ENCODE results near the gene TF. TPM values are rescaled to one million over a fixed set of nuclear protein-coding genes. Genes with fewer than 3 reads are reported as not detected.

TF gene
- polyA plus RNA-seq, 1 donor = 7.9 TPM

DNA sequence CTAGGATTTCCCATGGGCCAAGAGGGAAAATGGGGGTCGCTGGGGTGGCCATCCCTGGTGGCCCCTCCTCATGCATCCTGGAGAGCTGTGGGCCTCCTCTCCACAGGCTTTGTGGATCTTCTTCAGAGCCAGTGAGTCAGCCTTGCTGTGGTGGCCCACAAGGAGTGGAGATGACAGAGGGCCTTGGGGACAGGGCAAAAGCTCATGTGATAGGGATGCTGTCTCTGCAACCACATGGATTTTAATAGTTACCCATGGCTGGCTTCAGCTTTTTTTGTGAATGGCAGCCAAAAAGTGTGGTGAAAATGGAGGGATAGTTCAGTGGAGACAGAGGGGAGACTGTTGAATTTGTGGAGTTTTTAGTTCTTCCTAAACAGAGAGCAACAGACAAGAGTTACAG lies 1.2 kb downstream of the TF start:
- no peak for DNase-seq

DNA sequence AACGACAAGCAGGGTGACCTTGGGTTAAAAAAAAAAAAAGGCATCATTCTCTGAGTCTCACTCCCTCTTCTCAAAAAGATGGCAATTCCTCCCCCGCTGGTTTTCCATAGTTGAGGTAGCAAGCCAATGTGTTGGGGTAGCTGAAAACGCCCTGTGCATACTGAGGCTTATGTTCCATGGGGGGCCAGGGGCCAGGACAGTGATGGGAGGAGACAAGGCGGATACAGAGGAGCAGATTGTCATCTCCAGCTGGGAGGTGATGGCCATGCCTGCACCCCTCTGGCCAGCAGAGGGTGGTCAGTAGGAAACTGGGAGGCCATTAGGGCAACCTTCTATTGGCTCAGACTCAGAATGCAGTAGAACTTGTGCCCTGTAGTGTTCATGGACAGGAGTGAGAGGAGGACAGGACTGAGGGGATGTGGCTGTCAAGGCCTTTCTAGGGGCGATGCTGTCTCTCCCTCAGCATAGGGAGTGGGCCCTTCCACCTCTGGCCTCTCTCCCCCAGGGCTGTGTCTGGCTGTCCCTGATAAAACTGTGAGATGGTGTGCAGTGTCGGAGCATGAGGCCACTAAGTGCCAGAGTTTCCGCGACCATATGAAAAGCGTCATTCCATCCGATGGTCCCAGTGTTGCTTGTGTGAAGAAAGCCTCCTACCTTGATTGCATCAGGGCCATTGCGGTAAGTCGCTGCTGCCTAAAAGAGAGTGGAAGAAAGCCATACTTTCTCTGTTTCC lies 1.9 kb downstream of the TF start:
- DNase-seq = no peak

DNA sequence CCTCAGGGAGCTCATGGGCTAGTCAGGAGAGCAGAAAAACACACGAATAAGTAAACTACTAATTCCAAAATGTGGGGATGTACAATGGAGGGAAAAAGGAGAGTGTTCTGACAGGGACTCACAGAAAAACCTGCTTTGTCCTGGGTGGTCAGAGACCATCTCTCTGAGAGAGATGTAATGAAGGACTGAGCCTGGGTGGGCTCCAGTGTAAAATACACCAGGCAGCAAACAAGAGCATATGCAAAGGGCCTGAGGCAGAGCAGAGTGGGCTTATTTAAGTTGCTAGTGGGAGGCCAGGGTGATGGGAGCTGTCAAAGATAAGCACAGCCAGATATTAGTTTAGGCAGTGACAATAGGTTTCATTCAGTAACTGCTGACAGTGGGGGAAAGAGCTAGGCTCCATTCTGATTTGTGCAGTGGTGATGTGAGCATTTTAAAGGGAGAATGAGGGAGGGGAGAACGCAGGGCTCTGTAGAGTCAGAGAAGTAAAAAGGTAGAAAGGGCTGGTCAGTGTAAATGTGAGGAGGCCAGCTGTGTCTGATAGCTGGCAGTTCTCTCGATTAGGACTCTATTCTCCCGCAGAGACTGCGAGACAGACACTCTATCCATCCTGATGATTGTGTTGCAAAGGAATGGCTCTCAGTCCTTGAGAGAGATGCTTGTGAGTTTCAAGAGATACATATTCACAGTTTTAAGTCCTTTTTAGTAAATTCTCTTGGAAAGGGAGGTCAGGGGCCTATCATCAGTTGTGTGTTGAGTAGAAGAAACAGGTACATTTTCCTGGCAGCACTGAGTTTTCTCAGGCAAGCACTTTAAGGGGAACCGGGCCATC lies 3.5 kb downstream of the TF start:
- no peak for DNase-seq

DNA sequence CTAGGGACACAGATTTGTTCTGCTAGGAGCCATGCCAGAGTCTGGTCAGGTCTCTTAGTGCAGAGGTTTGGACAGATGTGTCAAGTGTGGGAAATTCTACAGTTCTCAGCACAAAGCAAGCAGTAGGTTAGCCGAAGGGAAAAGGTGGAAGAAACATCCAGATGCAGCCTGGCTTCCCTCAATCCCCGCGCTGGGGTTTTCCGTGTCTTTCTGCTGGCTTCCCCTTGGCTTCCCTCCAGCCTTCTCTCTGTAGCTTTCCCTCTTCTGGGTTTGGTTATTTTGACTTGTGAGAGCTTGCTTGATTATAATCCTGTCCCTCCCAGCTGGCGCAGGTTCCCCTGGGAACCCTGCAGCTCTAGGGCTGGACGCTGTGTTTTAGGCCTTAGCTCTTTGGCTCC lies 4.1 kb downstream of the TF start:
- no peak for DNase-seq

DNA sequence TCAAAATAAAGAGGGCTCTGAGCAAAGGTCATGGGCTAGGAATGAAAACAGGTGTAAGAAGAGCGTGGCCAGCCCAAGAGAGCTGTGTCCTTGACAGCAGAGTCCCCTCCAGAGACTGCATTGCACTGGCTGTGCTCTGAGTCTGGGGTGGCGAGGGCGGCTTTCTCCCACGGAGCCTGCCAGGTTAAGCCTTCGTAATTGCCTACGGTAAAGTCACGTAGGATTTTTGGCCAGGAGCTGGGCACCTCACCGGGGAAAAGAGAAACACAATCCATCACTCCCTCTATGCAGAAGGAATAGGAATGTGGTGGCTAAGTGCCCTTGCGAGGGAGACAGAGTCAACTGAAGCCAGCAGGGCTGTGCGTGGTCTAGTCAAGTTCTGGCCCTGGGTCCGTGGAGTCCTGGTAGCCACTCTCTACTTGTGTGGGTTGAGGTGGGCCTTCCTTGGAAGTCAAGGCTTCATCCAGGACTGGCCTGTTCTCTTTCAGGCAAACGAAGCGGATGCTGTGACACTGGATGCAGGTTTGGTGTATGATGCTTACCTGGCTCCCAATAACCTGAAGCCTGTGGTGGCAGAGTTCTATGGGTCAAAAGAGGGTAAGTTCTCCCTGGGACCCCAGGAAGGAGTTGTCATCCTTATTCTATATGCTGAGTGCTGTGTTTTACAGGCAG lies 7.0 kb downstream of the TF start:
- DNase-seq = no peak

DNA sequence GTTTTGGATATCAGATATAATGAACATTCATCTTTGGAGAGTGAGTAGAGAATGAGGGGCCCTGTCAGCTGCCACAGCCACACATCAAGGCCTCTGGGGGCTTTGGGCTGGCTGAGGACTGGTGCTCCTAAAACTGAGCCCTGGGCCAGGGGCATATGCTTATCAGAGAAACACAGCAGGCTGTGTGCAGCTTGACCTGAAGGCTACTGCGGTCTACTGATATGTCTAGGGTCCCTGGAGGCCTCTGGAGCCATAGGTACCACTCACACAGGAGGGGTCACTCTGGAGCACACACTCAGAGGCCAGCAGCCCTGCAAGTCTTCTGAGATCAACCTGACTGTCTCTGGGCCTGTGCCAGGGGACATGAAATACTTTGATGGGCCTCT lies 7.6 kb downstream of the TF start:
- DNase-seq = no peak

DNA sequence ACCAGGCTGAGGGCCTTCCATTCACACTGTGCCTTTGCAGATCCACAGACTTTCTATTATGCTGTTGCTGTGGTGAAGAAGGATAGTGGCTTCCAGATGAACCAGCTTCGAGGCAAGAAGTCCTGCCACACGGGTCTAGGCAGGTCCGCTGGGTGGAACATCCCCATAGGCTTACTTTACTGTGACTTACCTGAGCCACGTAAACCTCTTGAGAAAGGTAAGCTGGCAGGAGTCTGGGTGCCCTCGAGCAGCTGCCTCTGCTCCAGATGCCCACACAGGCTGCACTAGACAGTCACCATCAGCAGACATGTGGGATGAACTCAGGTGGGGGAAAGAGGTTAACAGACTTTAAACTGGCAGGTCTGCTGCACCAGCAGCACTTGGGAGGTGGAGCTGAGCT lies 8.3 kb downstream of the TF start:
- no peak for DNase-seq

DNA sequence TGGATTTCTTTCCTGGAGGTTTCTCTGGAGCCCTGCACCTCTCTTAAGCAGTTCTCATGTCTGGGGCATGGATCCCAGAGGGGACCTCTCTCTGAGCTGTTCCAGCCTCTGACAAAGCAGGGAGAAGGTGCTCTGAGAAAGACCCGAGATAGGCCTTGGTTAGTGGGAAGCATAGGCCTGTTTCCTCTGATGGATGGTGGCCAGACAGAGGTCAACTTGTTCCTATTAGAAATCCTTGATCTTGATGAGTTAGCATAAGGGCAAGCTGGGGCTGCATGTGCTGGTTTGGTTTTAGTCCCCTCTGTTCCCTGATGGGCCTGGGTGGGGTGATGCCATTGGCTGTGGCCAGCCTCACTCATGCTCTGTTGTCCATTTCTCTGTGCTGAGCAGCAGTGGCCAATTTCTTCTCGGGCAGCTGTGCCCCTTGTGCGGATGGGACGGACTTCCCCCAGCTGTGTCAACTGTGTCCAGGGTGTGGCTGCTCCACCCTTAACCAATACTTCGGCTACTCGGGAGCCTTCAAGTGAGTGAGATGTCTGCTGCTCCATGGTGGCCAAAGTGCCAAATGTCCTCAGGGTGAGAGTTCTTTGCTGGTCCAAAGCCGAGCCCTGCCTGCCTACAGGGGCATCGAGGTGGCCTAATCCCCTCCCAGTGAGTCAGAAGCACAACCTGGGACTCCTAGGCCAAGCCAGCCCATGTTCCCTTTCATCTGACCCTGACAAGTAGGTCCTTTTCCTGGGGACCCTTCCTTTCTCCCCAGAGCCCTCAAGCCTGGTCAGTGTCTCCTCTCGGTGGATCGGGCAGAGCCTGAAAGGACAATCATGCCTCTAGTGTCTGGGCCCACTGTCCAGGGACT lies 9.0 kb downstream of the TF start:
- no peak for DNase-seq

DNA sequence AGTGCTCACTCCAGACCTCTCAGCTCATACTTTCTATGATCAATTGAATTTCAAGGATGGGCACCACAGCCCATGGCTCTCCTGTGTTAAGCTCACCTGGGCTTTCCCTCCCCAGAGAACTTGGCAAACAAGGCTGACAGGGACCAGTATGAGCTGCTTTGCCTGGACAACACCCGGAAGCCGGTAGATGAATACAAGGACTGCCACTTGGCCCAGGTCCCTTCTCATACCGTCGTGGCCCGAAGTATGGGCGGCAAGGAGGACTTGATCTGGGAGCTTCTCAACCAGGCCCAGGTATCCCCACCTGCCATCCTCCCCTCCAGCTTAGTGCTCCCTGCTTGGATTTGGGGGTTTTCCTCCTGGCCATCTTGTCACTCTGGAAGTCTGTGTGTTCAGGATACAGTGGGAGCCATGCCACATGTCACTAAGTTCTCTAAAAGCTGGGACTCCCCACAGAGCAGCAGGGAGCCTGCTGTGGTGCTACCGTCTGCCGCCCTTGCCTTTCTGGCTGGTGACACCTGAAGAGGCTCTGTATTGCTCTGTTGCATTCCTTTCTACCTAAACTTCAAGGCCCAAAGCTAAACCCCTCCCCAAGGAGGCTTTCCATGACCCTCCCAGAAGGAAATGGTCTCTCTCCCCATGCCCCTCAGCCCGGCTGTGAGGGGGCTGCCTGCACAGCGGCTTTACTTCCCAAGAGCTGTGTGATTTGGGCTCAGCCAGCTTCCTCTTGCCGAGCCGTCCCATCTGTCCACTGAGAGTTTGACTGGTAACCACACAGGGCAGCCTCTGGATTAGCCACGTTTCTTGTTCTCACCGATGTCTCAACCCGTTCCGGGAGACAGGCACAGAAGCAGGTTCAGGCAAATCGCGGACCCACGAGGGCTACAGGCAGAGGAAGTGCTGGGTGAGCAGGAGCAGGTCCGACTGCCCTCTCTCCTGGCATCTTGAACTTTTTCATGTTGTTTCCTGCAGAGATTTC lies 10.8 kb downstream of the TF start:
- no peak for DNase-seq

DNA sequence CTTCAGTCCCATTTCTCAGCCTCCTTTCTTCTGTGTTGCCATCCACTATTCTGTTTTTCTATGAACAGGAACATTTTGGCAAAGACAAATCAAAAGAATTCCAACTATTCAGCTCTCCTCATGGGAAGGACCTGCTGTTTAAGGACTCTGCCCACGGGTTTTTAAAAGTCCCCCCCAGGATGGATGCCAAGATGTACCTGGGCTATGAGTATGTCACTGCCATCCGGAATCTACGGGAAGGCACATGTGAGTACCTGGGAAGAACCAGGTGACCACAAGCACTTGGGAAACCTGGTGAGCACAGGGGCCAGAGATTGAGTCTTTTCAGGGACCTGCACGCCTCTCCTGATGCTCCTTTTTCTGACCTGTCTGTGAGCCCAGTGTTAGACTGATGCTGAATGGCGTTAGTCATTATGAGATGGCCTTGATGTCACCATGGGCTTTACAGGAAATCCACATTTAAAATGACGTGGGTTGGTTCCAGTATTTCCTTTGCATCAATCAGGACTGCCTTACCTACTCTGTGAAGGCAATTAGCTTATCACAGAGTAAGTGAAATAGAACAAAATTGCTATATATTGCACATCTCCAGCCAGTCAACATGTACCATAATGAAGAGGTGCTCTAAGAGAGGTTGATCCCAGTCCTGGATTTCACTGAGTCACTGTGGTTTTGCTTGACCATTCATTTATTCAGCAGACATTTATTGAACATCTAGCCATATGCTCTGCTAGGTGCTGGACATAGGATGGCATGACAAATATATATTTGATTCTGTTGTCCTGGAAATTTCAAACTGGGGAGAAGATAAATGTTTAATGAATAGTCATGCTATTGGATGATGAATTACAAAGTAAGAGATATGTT lies 11.7 kb downstream of the TF start:
- DNase-seq = no peak

DNA sequence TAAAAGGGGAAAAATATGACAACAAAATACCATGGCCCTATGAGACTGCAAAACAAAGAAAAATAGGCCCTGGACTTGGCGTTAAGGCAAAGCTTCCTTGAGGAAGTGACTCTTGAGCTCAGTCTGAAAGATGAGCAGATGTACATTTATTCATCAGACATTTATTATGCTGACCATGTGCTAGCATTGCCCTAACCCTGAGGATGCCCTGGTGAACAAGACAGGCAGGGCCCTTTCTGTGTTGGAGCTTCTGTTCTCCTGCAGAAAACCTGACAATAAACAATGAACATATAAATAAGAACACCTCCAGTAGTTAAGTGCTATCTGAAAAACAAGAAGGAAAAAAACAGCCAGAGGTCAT lies 12.4 kb downstream of the TF start:
- DNase-seq = no peak

DNA sequence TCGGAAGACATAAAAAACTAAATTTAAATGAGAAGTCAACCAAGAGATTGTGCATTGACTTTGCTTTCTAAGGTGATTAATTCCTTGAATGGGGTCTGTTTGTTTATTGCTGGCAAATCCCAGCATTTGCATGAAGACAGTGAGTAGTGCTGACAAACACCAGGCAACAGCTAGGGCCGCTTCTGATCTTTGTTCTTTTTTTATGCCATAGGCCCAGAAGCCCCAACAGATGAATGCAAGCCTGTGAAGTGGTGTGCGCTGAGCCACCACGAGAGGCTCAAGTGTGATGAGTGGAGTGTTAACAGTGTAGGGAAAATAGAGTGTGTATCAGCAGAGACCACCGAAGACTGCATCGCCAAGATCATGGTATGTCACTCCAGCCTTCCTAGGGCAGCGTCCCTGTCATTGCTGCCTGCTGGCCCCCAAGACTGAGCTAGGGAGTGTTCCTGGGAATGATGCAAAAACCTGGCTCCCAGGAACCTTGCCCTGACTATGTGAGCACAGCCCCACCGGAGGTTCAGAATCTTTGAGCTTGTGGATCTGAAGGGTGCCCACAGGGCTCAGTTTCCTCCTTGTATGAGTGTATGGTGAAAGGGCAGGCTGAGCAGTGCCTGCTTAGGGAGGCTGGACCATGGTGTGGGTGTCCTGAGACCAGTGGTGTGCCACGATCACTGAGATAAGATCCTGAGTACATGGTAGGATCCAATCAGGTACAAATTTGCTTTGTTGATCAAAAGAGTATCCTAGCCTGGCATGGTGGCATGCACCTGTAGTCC lies 13.0 kb downstream of the TF start:
- DNase-seq = no peak

DNA sequence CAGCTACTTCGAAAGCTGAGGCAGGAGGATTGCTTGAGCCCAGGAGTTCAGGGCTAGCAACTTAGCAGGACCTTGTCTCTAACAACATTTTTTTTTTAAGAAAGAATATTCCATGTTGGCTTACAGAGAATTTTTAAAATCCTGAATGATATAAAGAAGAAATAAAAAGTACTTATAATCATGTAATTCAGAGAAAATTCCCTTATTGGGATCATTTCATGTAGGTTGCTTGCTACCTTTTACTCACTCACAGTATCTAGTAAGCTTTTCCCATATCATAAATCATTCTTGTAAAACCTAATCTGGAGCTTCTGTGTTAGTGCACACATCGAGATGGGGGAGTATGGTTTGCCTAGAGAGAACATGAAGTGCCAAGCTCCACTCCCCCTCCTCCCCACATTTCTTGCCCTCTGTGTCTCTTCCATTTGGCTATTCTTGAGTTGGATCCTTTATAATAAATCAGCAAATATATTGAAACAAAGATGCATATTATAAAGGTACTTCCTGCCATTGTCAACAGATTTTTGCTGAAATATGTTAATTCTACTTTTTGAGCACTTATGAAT lies 13.6 kb downstream of the TF start:
- DNase-seq = peak; percentile 32

DNA sequence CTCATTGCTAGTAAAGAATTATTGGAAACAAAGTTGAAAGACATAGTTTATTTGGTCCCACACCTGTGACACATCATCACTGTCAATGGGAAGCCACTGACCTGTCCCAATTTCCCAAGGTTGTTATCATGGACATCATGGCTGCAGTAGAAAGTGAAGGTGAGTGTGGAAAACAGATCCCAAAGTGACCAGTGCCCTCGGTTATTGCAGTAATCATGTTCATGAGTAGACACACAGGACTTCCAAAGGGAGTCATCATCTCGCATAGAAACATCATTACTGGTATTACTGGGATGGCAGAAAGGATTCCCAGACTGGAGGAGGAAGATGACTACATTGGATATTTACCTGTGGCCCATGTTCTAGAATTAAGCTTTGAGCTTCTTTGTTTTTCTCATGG lies 14.7 kb downstream of the TF start:
- no peak for DNase-seq

DNA sequence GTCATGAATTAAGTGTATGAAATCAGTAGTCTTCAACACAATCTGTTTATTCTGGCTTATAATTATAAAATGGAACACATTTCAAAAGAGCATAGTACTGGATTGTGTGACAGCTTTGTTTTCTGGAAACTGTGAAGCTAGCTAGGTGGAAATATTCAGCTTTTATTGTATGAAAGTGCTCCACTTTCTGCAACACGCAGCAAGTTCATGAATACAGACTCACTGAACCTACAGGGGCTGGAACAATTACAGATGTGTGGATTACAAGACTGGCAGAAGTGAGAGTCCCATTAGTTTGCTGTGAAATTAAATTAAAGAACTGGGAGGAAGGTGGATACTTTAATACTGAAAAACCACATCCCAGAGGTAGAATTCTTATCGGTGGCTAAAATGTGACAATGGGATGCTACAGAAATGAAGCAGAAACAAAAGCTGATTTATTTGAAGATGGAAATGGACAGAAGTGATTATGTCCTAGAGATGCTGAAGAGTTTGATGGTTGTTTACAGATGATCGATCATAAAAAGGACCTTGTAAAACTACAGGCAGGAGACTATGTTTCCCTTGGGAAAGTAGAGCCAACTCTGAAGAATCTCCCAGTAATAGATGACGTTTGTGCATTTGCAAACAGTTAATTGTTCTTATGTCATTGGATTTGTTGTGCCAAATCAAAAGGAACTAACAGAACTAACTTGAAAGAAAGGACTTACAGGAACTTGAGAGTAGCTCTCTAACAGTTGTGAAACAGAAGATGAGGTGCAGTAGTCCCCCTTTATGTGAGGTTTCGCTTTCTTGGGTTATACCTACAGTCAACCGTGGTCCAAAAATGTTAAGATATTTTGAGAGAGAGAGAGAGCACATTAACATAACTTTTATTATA lies 15.7 kb downstream of the TF start:
- DNase-seq = no peak

DNA sequence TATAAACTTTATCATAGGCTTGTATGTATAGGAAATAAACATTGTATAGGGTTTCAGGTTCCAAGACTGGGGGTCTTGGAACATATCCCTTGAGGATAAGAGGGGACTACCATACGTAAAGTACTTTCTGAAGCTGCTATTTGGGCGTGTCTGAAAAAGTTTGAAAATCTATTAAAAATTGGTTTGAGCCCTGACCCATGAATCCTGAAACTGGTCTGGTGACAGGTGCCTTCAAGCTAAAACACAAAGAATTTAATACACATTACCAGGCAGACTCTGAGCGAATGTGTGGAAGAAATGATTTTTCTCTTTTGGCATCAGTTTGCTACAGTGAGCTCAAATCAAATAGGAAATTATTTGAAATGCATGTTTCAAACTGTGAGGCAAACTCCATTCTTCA lies 16.3 kb downstream of the TF start:
- no peak for DNase-seq

DNA sequence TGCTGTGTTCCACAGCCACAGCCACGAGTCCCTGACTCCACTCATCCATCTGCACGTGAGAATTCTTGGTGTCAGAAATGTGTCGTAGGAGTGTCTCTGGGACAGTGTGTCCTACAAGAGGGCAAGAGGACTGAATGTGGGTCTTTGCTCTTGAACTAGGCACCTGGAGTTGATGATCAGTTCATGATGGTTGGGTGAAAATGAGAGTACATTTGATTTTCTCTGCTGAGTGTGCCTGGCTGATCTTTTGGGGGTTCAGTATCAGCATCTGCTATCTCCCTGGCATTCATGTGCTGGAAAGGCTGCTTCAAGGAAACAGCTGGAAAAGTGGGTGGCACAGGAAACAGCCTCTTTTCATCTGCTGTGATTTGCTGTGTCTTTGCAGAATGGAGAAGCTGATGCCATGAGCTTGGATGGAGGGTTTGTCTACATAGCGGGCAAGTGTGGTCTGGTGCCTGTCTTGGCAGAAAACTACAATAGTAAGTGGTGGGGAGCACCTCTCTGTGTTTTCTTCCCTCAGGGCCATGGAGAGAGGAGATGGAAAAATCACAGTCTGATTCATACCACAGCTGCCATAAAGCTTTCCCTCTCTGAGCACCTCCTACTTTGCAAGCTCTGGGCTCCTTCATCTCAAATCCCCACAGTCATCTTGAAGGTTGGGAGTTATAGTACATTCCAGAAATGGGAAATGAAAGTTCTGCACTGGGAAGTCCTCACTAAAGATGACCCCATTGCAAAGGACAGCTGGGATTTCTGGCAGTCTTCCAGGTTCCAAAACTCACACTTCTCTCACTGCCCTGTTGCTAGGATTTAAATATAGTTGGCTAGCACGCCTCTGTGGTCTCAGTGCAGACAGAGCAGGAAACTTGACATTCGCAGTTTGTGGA lies 17.8 kb downstream of the TF start:
- DNase-seq = peak; percentile 68

Measured in left kidney (tissue), 2 donors.